ENCODE measurements around the gene CTRL. TPM values are rescaled to one million over a fixed set of nuclear protein-coding genes. Genes with fewer than 3 reads are reported as not detected.

CTRL gene
- total and polyA plus RNA-seq, 2 donors (not counting 3 experiments of a cell fraction or from before 2014, with no cell fraction given): 1.0 to 1.1 TPM

GRCh38 chr16:67923414-67924116 is 8.1 kb downstream of the CTRL start:
- no peak for FAIRE-seq
- Histone ChIP-seq H3K4me3 (replicated peaks in 1 of 3; ENCODE audit: insufficient read depth in 1 of 3, low read depth in 1 of 3, low read length in 3 of 3) (no peak overlapping the region), H3K79me2 (ENCODE audit: control insufficient read depth, insufficient read depth, low read length) (no peaks in the 10 kb centered on the region), H3K4me1 (ENCODE audit: control insufficient read depth, extremely low read depth, insufficient read depth, low read length) (peaks cover 10% of the 10 kb centered on the region), H2AFZ (ENCODE audit: low read depth, low read length) (no peak overlapping the region), H3K27ac (ENCODE audit: insufficient read depth, low read depth, low read length) (no peak overlapping the region), H4K20me1 (replicated peaks; ENCODE audit: control insufficient read depth, extremely low read depth, insufficient read depth, low read length) (no peaks in the 10 kb centered on the region), H3K9me3 (replicated peaks; ENCODE audit: control insufficient read depth, insufficient read depth, low read length) (no peaks in the 10 kb centered on the region), H3K9ac (replicated peaks; ENCODE audit: extremely low read depth, insufficient read depth, low read length) (no peak overlapping the region), H3K36me3 (ENCODE audit: control insufficient read depth in 2 of 2, extremely low read depth in 1 of 2, insufficient read depth in 2 of 2, low read length in 2 of 2) (peaks cover 0 to 28% of the 10 kb centered on the region in 2 experiments), H3K4me2 (ENCODE audit: insufficient read depth, low read length) (no peak overlapping the region), H3K9me1 (replicated peaks; ENCODE audit: control insufficient read depth, extremely low read depth, insufficient read depth, low read length) (no peaks in the 10 kb centered on the region), H3K27me3 (ENCODE audit: control insufficient read depth in 2 of 2, insufficient read depth in 2 of 2, low read length in 2 of 2) (no peaks in the 10 kb centered on the region)
- TF ChIP-seq MYC (IDR thresholded peaks at IDR 0.05; ENCODE audit: low read depth, low read length) (no peak), FOS (IDR thresholded peaks at IDR 0.05; ENCODE audit: borderline replicate concordance, insufficient read depth, low read length) (no peak), JUN (IDR thresholded peaks at IDR 0.05; ENCODE audit: borderline replicate concordance, insufficient read depth, insufficient read length, low read depth) (no peak), EZH2 (IDR thresholded peaks at IDR 0.05; ENCODE audit: borderline replicate concordance, low read depth, low read length, severe bottlenecking) (no peak), GATA2 (IDR thresholded peaks at IDR 0.05; ENCODE audit: insufficient read depth, insufficient read length, low read depth, low read length) (no peak)
- ChIA-PET CTCF (interaction anchor here (0.7 to 1.6 kb wide), 3 partner anchors 40 to 107 kb away, joined by 3 to 8 read pairs (median 3); partner anchors contain the start of gene NRN1L), POLR2A (no interaction called here)
- dilution Hi-C loops (cut with MboI; ENCODE audit: extremely low pct_ligation_motif_present, low sequenced_read_pairs) (loop anchor here (25.0 kb wide), 1 partner anchor 236 kb away; no protein-coding TSS in a partner anchor), intact Hi-C loops (cut with micrococcal nuclease) (loop anchor here (10.0 kb wide), 1 partner anchor 399 kb away; the partner anchor contains the start of gene RIPOR1)
- no peak for DNase-seq (ENCODE audit: low read depth, low spot score)
- no TSS peak for BruUV-seq (replicated peaks)

GRCh38 chr16:67922740-67923139 is 8.9 kb downstream of the CTRL start:
- no TSS peak for BruUV-seq (replicated peaks)
- Histone ChIP-seq H3K9me3 (replicated peaks; ENCODE audit: control insufficient read depth, insufficient read depth, low read length) (no peaks in the 10 kb centered on the region), H3K9me1 (replicated peaks; ENCODE audit: control insufficient read depth, extremely low read depth, insufficient read depth, low read length) (no peaks in the 10 kb centered on the region), H3K4me1 (ENCODE audit: control insufficient read depth, extremely low read depth, insufficient read depth, low read length) (peaks cover 10% of the 10 kb centered on the region), H3K4me2 (ENCODE audit: insufficient read depth, low read length) (no peak overlapping the region), H3K4me3 (replicated peaks in 1 of 3; ENCODE audit: insufficient read depth in 1 of 3, low read depth in 1 of 3, low read length in 3 of 3) (no peak overlapping the region), H3K27ac (ENCODE audit: insufficient read depth, low read depth, low read length) (no peak overlapping the region), H3K79me2 (ENCODE audit: control insufficient read depth, insufficient read depth, low read length) (no peaks in the 10 kb centered on the region), H2AFZ (ENCODE audit: low read depth, low read length) (no peak overlapping the region), H3K9ac (replicated peaks; ENCODE audit: extremely low read depth, insufficient read depth, low read length) (no peak overlapping the region), H3K36me3 (ENCODE audit: control insufficient read depth in 2 of 2, extremely low read depth in 1 of 2, insufficient read depth in 2 of 2, low read length in 2 of 2) (peaks cover 0 to 26% of the 10 kb centered on the region in 2 experiments), H3K27me3 (ENCODE audit: control insufficient read depth in 2 of 2, insufficient read depth in 2 of 2, low read length in 2 of 2) (no peaks in the 10 kb centered on the region), H4K20me1 (replicated peaks; ENCODE audit: control insufficient read depth, extremely low read depth, insufficient read depth, low read length) (no peaks in the 10 kb centered on the region)
- FAIRE-seq (no peak), DNase-seq (ENCODE audit: low read depth, low spot score) (no peak)
- dilution Hi-C loops (cut with MboI; ENCODE audit: extremely low pct_ligation_motif_present, low sequenced_read_pairs) (loop anchor here (25.0 kb wide), 1 partner anchor 235 kb away; no protein-coding TSS in a partner anchor), intact Hi-C loops (cut with micrococcal nuclease) (loop anchor here (10.0 kb wide), 1 partner anchor 398 kb away; the partner anchor contains the start of gene RIPOR1)
- ChIA-PET POLR2A (no interaction called here), CTCF (interaction anchor here (0.7 to 1.6 kb wide), 3 partner anchors 39 to 106 kb away, joined by 3 to 8 read pairs (median 3); partner anchors contain the start of gene NRN1L)
- TF ChIP-seq MYC (IDR thresholded peaks at IDR 0.05; ENCODE audit: low read depth, low read length) (no peak), EZH2 (IDR thresholded peaks at IDR 0.05; ENCODE audit: borderline replicate concordance, low read depth, low read length, severe bottlenecking) (no peak), MAX (IDR thresholded peaks at IDR 0.05; ENCODE audit: insufficient read depth, insufficient read length) (no peak), CTCF (IDR thresholded peaks at IDR 0.05; ENCODE audit: extremely low read depth in 1 of 2, insufficient read depth in 1 of 2, low read depth in 1 of 2, low read length in 2 of 2) (no peak), POLR2AphosphoS5 (IDR thresholded peaks at IDR 0.05; ENCODE audit: insufficient read depth, low read depth, low read length) (no peak)

Measured in endothelial cell of umbilical vein (primary cell).